ENCODE measurements around the gene TUBA3E.
"Not testable (repeated sequence)": the region's sequence is repeated elsewhere in the genome, so short reads cannot be mapped to it uniquely, and the experiment has no call there.

Gene TUBA3E

GRCh38 chr2:130228467-130229160 is 30.4 kb upstream of the TUBA3E start:
- 97 to 99% methylated on average over 25 to 37 of the region's 69 CpGs for WGBS, 2 experiments (ENCODE audit: insufficient coverage in 2 of 2)
- H3K36me3 ChIP-seq (ENCODE audit: control insufficient read depth, insufficient read depth, low read length); H3K27ac ChIP-seq (ENCODE audit: low read depth, low read length, severe bottlenecking); H3K9me3 ChIP-seq (ENCODE audit: control insufficient read depth, low read length); H3K4me3 ChIP-seq (ENCODE audit: extremely low read depth, insufficient read depth, low read length, poor library complexity, severe bottlenecking); H3K4me1 ChIP-seq (ENCODE audit: control insufficient read depth, insufficient read depth, low read length, poor library complexity, severe bottlenecking): not testable (repeated sequence)

- 92 to 98% methylated on average over 7 to 8 of the region's 21 CpGs for WGBS, 2 experiments (ENCODE audit: insufficient coverage in 2 of 2)
- H3K9me3 ChIP-seq (ENCODE audit: control insufficient read depth, low read length); H3K36me3 ChIP-seq (ENCODE audit: control insufficient read depth, insufficient read depth, low read length); H3K4me3 ChIP-seq (ENCODE audit: extremely low read depth, insufficient read depth, low read length, poor library complexity, severe bottlenecking); H3K27ac ChIP-seq (ENCODE audit: low read depth, low read length, severe bottlenecking); H3K4me1 ChIP-seq (ENCODE audit: control insufficient read depth, insufficient read depth, low read length, poor library complexity, severe bottlenecking): not testable (repeated sequence)
These were observed 29.8 kb upstream of the TUBA3E start for GRCh38 chr2:130228005-130228404.

GRCh38 chr2:130222523-130222922 is 24.3 kb upstream of the TUBA3E start:
- H3K36me3 ChIP-seq (ENCODE audit: control insufficient read depth, insufficient read depth, low read length); H3K4me1 ChIP-seq (ENCODE audit: control insufficient read depth, insufficient read depth, low read length, poor library complexity, severe bottlenecking); H3K4me3 ChIP-seq (ENCODE audit: extremely low read depth, insufficient read depth, low read length, poor library complexity, severe bottlenecking); H3K9me3 ChIP-seq (ENCODE audit: control insufficient read depth, low read length); H3K27ac ChIP-seq (ENCODE audit: low read depth, low read length, severe bottlenecking): not testable (repeated sequence)
- no CpG with 5 or more reads among the region's 4 CpGs for WGBS, 2 experiments (ENCODE audit: insufficient coverage in 2 of 2)

- not testable (repeated sequence) for H3K36me3 ChIP-seq (ENCODE audit: control insufficient read depth, insufficient read depth, low read length); H3K9me3 ChIP-seq (ENCODE audit: control insufficient read depth, low read length); H3K4me1 ChIP-seq (ENCODE audit: control insufficient read depth, insufficient read depth, low read length, poor library complexity, severe bottlenecking); H3K4me3 ChIP-seq (ENCODE audit: extremely low read depth, insufficient read depth, low read length, poor library complexity, severe bottlenecking); H3K27ac ChIP-seq (ENCODE audit: low read depth, low read length, severe bottlenecking)
- no CpG with 5 or more reads among the region's 1 CpG for WGBS, 2 experiments (ENCODE audit: insufficient coverage in 2 of 2)
These were observed 22.3 kb upstream of the TUBA3E start for GRCh38 chr2:130220505-130220904.

GRCh38 chr2:130219147-130219546 is 20.9 kb upstream of the TUBA3E start:
- not testable (repeated sequence) for H3K9me3 ChIP-seq (ENCODE audit: control insufficient read depth, low read length); H3K4me3 ChIP-seq (ENCODE audit: extremely low read depth, insufficient read depth, low read length, poor library complexity, severe bottlenecking); H3K36me3 ChIP-seq (ENCODE audit: control insufficient read depth, insufficient read depth, low read length); H3K27ac ChIP-seq (ENCODE audit: low read depth, low read length, severe bottlenecking); H3K4me1 ChIP-seq (ENCODE audit: control insufficient read depth, insufficient read depth, low read length, poor library complexity, severe bottlenecking)
- WGBS, 2 experiments (ENCODE audit: insufficient coverage in 2 of 2) = no CpG with 5 or more reads among the region's 2 CpGs

- not testable (repeated sequence) for H3K4me3 ChIP-seq (ENCODE audit: extremely low read depth, insufficient read depth, low read length, poor library complexity, severe bottlenecking); H3K4me1 ChIP-seq (ENCODE audit: control insufficient read depth, insufficient read depth, low read length, poor library complexity, severe bottlenecking); H3K9me3 ChIP-seq (ENCODE audit: control insufficient read depth, low read length); H3K36me3 ChIP-seq (ENCODE audit: control insufficient read depth, insufficient read depth, low read length); H3K27ac ChIP-seq (ENCODE audit: low read depth, low read length, severe bottlenecking)
- WGBS, 2 experiments (ENCODE audit: insufficient coverage in 2 of 2) = 97% methylated on average over 6 to 9 of the region's 13 CpGs
These were observed 8.8 kb upstream of the TUBA3E start for GRCh38 chr2:130207051-130207450.

- H3K9me3 ChIP-seq (ENCODE audit: control insufficient read depth, low read length); H3K4me1 ChIP-seq (ENCODE audit: control insufficient read depth, insufficient read depth, low read length, poor library complexity, severe bottlenecking); H3K4me3 ChIP-seq (ENCODE audit: extremely low read depth, insufficient read depth, low read length, poor library complexity, severe bottlenecking); H3K27ac ChIP-seq (ENCODE audit: low read depth, low read length, severe bottlenecking); H3K36me3 ChIP-seq (ENCODE audit: control insufficient read depth, insufficient read depth, low read length): not testable (repeated sequence)
- WGBS, 2 experiments (ENCODE audit: insufficient coverage in 2 of 2) = 100% methylated on average over 1 of the region's 3 CpGs; no CpG with 5 or more reads in 1 of the 2 experiments
These were observed 4.9 kb upstream of the TUBA3E start for GRCh38 chr2:130203150-130203549.

GRCh38 chr2:130202518-130202917 is 4.3 kb upstream of the TUBA3E start:
- not testable (repeated sequence) for H3K4me1 ChIP-seq (ENCODE audit: control insufficient read depth, insufficient read depth, low read length, poor library complexity, severe bottlenecking)

GRCh38 chr2:130196052-130196451 is 2.2 kb downstream of the TUBA3E start:
- not testable (repeated sequence) for H3K9me3 ChIP-seq (ENCODE audit: control insufficient read depth, low read length); H3K4me3 ChIP-seq (ENCODE audit: extremely low read depth, insufficient read depth, low read length, poor library complexity, severe bottlenecking); H3K27ac ChIP-seq (ENCODE audit: low read depth, low read length, severe bottlenecking); H3K4me1 ChIP-seq (ENCODE audit: control insufficient read depth, insufficient read depth, low read length, poor library complexity, severe bottlenecking); H3K36me3 ChIP-seq (ENCODE audit: control insufficient read depth, insufficient read depth, low read length)
- WGBS, 2 experiments (ENCODE audit: insufficient coverage in 2 of 2) = 88 to 93% methylated on average over 3 to 9 of the region's 13 CpGs

More at GRCh38 chr2:130202518-130202917, 4.3 kb upstream of the TUBA3E start:
- WGBS, 2 experiments (ENCODE audit: insufficient coverage in 2 of 2) = no CpG with 5 or more reads among the region's 7 CpGs
- H3K27ac ChIP-seq (ENCODE audit: low read depth, low read length, severe bottlenecking); H3K36me3 ChIP-seq (ENCODE audit: control insufficient read depth, insufficient read depth, low read length); H3K9me3 ChIP-seq (ENCODE audit: control insufficient read depth, low read length); H3K4me3 ChIP-seq (ENCODE audit: extremely low read depth, insufficient read depth, low read length, poor library complexity, severe bottlenecking): not testable (repeated sequence)

GRCh38 chr2:130195089-130195635 is 3.1 kb downstream of the TUBA3E start:
- H3K9me3 ChIP-seq (ENCODE audit: control insufficient read depth, low read length); H3K36me3 ChIP-seq (ENCODE audit: control insufficient read depth, insufficient read depth, low read length); H3K4me1 ChIP-seq (ENCODE audit: control insufficient read depth, insufficient read depth, low read length, poor library complexity, severe bottlenecking); H3K4me3 ChIP-seq (ENCODE audit: extremely low read depth, insufficient read depth, low read length, poor library complexity, severe bottlenecking); H3K27ac ChIP-seq (ENCODE audit: low read depth, low read length, severe bottlenecking): not testable (repeated sequence)
- WGBS, 2 experiments (ENCODE audit: insufficient coverage in 2 of 2) = 91 to 92% methylated on average over 4 to 6 of the region's 9 CpGs

GRCh38 chr2:130193824-130194223 is 4.4 kb downstream of the TUBA3E start:
- H3K9me3 ChIP-seq (ENCODE audit: control insufficient read depth, low read length); H3K4me3 ChIP-seq (ENCODE audit: extremely low read depth, insufficient read depth, low read length, poor library complexity, severe bottlenecking); H3K36me3 ChIP-seq (ENCODE audit: control insufficient read depth, insufficient read depth, low read length); H3K4me1 ChIP-seq (ENCODE audit: control insufficient read depth, insufficient read depth, low read length, poor library complexity, severe bottlenecking); H3K27ac ChIP-seq (ENCODE audit: low read depth, low read length, severe bottlenecking): not testable (repeated sequence)
- 68 to 83% methylated on average over 7 to 12 of the region's 22 CpGs for WGBS, 2 experiments (ENCODE audit: insufficient coverage in 2 of 2)

All from mesodermal cell (in vitro differentiated cells).